Measurements from ENCODE around the gene NYAP2.

Gene NYAP2

DNA sequence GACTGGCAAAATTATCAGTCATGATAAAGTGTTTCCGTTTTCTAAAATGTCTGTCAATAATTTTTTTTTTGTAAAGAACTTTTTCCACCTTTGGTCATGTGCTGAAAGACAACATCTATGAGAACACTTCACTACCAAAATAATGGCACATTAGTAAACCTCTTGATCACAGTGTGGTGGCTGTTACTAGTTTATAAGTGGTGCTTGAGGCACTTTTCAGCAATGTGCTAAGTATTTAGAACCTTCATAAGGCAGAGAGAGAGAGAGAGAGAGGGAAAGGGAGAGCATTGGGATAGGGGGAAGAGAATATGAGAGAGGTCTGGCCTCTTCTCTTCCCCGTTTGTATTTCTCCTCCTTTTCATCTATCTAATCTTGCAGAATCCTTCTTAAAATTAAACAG is 1.1 kb upstream of the NYAP2 start:
- no peaks in the 10 kb centered on the region for H4K20me1 ChIP-seq (ENCODE audit: insufficient read depth)
- TF ChIP-seq CTCF (conservative IDR thresholded peaks at IDR 0.05; ENCODE audit: low read depth, low read length) = no peak
- H2AFZ ChIP-seq (ENCODE audit: low read depth) = no peak overlapping the region
- no peaks in the 10 kb centered on the region for H3K79me2 ChIP-seq (ENCODE audit: insufficient read depth, low read depth)
- no peak overlapping the region for H3K27ac ChIP-seq
- no peaks in the 10 kb centered on the region for H3K4me1 ChIP-seq (ENCODE audit: low read depth, poor library complexity, severe bottlenecking)
- no peak overlapping the region for H3K9ac ChIP-seq
- H3K36me3 ChIP-seq (ENCODE audit: insufficient read depth) = no peaks in the 10 kb centered on the region
- H3K4me2 ChIP-seq = no peak overlapping the region
- H3K4me3 ChIP-seq (IDR thresholded peaks at IDR 0.05; ENCODE audit: insufficient read depth, low read depth, low read length) = no peak overlapping the region
- no peaks in the 10 kb centered on the region for H3K27me3 ChIP-seq (ENCODE audit: insufficient read depth, low read depth)

DNA sequence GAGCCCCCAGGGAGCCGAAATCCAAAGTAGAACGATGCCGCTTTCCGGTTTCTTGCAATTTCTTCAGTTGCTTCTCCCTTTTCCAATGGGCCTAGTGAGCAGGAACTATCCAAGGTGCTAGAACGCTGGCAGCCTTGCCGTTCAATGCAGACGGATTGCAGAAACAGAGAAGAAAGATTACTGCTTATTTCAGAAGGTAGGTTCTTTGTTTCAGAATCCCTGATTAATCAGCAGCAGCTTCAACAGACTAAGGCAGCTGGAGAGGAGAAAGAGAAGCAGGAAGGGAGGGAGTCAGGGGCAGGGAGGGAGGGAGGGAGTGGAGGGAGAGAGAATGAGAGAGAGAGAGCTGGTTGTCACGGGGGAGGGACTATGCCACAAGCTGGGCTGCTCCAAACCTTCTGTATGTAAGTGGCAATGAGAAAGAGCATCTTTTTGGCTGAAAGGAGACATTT is 576 bp downstream of the NYAP2 start:
- no peak overlapping the region for H3K27ac ChIP-seq
- no peak overlapping the region for H3K9ac ChIP-seq
- H3K4me1 ChIP-seq (ENCODE audit: low read depth, poor library complexity, severe bottlenecking) = no peaks in the 10 kb centered on the region
- TF ChIP-seq CTCF (conservative IDR thresholded peaks at IDR 0.05; ENCODE audit: low read depth, low read length) = no peak
- no peak overlapping the region for H3K4me2 ChIP-seq
- no peak overlapping the region for H2AFZ ChIP-seq (ENCODE audit: low read depth)
- H3K27me3 ChIP-seq (ENCODE audit: insufficient read depth, low read depth) = no peaks in the 10 kb centered on the region
- H3K36me3 ChIP-seq (ENCODE audit: insufficient read depth) = no peaks in the 10 kb centered on the region
- H3K79me2 ChIP-seq (ENCODE audit: insufficient read depth, low read depth) = no peaks in the 10 kb centered on the region
- no peak overlapping the region for H3K4me3 ChIP-seq (IDR thresholded peaks at IDR 0.05; ENCODE audit: insufficient read depth, low read depth, low read length)
- H4K20me1 ChIP-seq (ENCODE audit: insufficient read depth) = no peaks in the 10 kb centered on the region

DNA sequence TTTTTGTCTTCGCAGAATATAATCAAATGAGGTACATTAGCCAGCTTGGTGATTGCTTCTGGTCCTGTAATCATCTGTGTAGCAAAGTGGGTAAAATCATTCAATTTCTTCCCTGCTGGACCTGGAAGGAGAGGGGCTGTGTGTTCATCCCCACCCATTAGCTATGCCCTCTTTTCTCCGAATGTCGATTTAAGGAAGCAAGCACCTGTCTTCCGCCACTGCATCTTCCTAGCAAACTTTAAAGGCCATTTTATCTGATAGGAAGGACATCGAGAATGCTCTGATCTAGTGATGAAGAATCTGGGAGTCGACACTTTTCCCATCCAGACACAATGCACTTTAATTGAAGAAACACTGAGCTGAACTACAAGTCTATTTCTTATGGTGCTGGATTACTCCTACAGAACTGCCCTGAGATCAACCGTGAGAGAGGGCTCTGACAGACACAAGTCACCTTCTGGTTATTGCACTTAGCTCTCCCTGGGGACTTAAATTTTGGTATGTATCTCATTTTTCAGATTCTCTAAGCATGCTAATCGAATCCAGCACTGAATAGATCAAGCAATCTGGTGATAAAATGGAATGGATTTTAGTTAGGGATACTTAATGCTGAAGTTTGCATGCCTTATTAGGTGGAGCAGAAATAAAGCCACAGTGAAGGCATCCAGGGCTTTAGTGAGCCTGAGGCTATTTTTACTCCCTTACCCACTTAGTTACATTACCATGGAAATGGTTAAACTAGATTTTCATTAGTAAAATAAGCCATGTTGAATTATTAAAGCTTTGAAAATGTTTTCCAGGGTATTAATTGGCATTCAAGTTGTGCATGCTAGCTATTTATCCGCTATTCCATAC is 1.3 kb downstream of the NYAP2 start:
- H3K27me3 ChIP-seq (ENCODE audit: insufficient read depth, low read depth) = no peaks in the 10 kb centered on the region
- H3K9ac ChIP-seq = no peak overlapping the region
- TF ChIP-seq CTCF (conservative IDR thresholded peaks at IDR 0.05; ENCODE audit: low read depth, low read length) = no peak
- H4K20me1 ChIP-seq (ENCODE audit: insufficient read depth) = no peaks in the 10 kb centered on the region
- no peaks in the 10 kb centered on the region for H3K36me3 ChIP-seq (ENCODE audit: insufficient read depth)
- H3K4me3 ChIP-seq (IDR thresholded peaks at IDR 0.05; ENCODE audit: insufficient read depth, low read depth, low read length) = no peak overlapping the region
- H3K27ac ChIP-seq = no peak overlapping the region
- H3K79me2 ChIP-seq (ENCODE audit: insufficient read depth, low read depth) = no peaks in the 10 kb centered on the region
- H2AFZ ChIP-seq (ENCODE audit: low read depth) = no peak overlapping the region
- H3K4me1 ChIP-seq (ENCODE audit: low read depth, poor library complexity, severe bottlenecking) = no peaks in the 10 kb centered on the region
- H3K4me2 ChIP-seq = no peak overlapping the region

DNA sequence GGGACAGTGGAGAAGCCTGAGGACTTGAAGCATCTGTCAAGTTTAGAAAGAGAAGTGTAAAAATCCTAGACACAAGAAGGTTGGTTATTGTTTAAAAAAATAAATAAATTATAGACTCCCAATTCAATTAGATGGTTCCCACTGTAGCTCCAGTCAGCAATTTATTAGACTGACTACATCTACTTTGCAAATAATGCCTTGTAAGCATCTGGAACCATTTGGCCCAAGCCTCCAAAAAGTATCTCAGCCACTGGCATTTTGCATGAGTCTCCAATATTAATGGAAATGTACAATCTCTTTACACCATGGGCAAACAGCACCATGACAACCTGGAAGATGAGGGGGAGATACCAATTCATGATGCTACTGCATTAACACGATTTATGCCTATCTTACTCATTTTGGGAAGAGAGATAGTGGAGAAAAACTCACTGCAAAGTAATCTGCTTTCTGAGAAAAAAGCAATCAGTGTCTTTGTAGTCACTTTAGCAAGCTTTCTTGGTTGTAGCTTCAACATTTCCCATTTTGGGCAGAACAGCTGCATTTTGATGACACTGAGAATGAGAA is 2.8 kb downstream of the NYAP2 start:
- H3K4me2 ChIP-seq = no peak overlapping the region
- no peak overlapping the region for H3K9ac ChIP-seq
- no peak overlapping the region for H2AFZ ChIP-seq (ENCODE audit: low read depth)
- H3K4me3 ChIP-seq (IDR thresholded peaks at IDR 0.05; ENCODE audit: insufficient read depth, low read depth, low read length) = no peak overlapping the region
- no peaks in the 10 kb centered on the region for H3K36me3 ChIP-seq (ENCODE audit: insufficient read depth)
- no peaks in the 10 kb centered on the region for H4K20me1 ChIP-seq (ENCODE audit: insufficient read depth)
- no peaks in the 10 kb centered on the region for H3K79me2 ChIP-seq (ENCODE audit: insufficient read depth, low read depth)
- H3K4me1 ChIP-seq (ENCODE audit: low read depth, poor library complexity, severe bottlenecking) = no peaks in the 10 kb centered on the region
- TF ChIP-seq CTCF (conservative IDR thresholded peaks at IDR 0.05; ENCODE audit: low read depth, low read length) = no peak
- no peak overlapping the region for H3K27ac ChIP-seq
- H3K27me3 ChIP-seq (ENCODE audit: insufficient read depth, low read depth) = no peaks in the 10 kb centered on the region

Measured in KMS-11 (cell line).